Spleen (tissue), 7 donors: ENCODE data around the gene ADAMTSL1.

Experiments used
- CTCF ChIP-seq, 11 experiments: fragments of 200-600 bp in 7 of 11; fragments of 450-650 bp in 4 of 11; sonication (generic) in 4 of 11; IDR thresholded peaks in 8 of 11; conservative IDR thresholded peaks in 3 of 11; 1 replicate in 7 of 11; 2 replicates in 4 of 11; pipeline versions ENCODE4 v1.4.0 to v1.8.0; 2016 to 2021; ENCODE audit warnings: antibody characterized with exemption in 11 of 11, inconsistent platforms in 4 of 11, mild to moderate bottlenecking in 1 of 11
- POLR2A ChIP-seq, 3 donors: fragments of 450-650 bp; IDR thresholded peaks; one replicate each; pipeline ENCODE4 v1.5.1; 2017; ENCODE audit warnings: antibody characterized with exemption in 3 of 3, mild to moderate bottlenecking in 1 of 3
- POLR2AphosphoS5 ChIP-seq, 3 donors: sonication (generic); formaldehyde crosslinking; IDR thresholded peaks; one replicate each; pipeline ENCODE4 v1.5.1; 2017; ENCODE audit warnings: antibody characterized with exemption in 3 of 3
- donor health status: DM: no; HTN: no; CAD: no; lungs with moderate emphysema.
- donor health status: DM: no; HTN: no; CAD: no.
- donor health status: DM: no; HTN: no; CAD: no.

GRCh38 chr9:18864516-18864915, 390.6 kb downstream of the ADAMTSL1 start:
- no peak for TF ChIP-seq CTCF (IDR thresholded peaks at IDR 0.05 in 8 of 11, conservative IDR thresholded peaks at IDR 0.05 in 3 of 11)
- no peak for TF ChIP-seq POLR2A (IDR thresholded peaks at IDR 0.05)
- TF ChIP-seq POLR2AphosphoS5 (IDR thresholded peaks at IDR 0.05): no peak
